ENCODE results near the gene DHRS3.
"Not testable (repeated sequence)": the region's sequence is repeated elsewhere in the genome, so short reads cannot be mapped to it uniquely, and the experiment has no call there.

Gene DHRS3

GRCh38 chr1:12617901-12618660, at the start of gene DHRS3:
Gene DHRS3, minus strand, starts transcription at chr1:12618210. Its CDS starts 862 bp downstream, at chr1:12617348.
- peak; percentile 18 for DNase-seq

DNA sequence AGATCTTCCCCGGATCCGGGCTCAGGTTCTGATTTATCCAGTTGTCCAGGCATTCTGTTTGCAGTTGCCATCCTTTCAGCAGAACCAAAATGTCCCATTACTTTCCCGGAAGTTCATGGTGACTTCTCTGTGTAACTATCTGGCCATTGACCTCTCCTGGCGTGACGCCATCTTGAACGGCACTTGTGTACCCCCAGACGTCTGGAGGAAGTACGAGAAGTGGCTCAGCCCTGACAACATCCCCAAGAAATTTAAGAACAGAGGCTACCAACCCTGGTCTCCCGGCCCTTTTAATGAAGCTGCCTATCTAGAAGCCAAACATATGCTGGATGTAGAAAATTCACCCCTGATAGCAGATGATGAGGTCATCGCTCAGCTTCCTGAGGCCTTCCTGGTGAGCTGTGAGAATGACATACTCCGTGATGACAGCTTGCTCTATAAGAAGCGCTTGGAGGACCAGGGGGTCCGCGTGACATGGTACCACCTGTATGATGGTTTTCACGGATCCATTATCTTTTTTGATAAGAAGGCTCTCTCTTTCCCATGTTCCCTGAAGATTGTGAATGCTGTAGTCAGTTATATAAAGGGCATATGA, 48.2 kb upstream of the DHRS3 start:
- DNase-seq = no peak

GRCh38 chr1:12665511-12665910, 47.5 kb upstream of the DHRS3 start:
- peak; percentile 22 for DNase-seq

DNA sequence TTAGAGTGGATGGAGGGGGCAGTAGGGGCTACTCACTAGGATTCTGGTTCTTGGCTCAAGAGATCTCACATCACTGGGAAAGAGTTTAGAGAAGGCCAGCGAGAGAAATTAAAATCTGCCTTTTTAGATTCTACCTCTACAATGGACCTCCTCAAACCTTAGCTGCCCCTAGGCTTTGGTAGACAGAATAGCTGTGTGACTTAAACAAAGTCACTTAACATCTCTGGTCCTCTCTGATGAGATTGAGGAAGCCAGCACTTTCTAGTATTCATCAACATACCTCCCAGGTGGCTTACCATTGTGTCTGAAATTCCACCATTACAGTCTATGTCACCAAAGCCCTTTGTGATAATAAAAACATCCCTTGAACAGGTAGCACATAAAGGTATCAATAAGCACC, 44.5 kb upstream of the DHRS3 start:
- no peak for DNase-seq

DNA sequence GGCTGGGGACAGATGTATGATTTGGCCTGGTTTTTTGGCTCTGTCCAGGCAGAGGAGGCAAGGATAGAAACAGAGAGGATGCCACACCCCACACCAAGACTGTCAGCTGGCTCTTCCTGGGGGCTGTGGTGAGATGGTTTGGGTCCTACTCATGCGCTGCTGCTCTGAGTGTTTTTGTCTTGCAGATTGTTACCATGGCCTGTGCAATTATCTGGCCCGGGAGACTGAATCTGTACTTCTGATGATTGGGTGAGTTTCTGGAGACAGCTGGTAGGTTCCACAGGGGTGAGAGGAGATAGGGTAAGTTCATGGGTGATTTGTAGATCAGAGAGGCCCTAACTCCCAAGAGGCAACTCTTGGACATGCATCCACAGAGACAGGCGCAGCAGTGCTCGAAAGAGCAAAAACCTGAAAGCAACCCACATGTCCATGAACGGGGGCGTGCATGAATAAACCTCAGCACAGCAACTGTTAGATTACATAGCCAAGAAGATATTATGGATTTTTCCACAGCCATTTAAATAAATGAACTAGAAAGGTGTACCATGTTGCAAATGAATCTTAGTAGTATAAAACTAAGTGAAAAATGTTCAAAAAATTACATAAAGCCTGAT, 43.7 kb upstream of the DHRS3 start:
- no peak for DNase-seq

- DNase-seq = peak; percentile 27
These were observed 40.8 kb upstream of the DHRS3 start for GRCh38 chr1:12658531-12659453.

- not testable (repeated sequence) for DNase-seq
These were observed 40.0 kb upstream of the DHRS3 start for GRCh38 chr1:12657885-12658512.

GRCh38 chr1:12657060-12657884, 39.3 kb upstream of the DHRS3 start:
- no peak for DNase-seq

DNA sequence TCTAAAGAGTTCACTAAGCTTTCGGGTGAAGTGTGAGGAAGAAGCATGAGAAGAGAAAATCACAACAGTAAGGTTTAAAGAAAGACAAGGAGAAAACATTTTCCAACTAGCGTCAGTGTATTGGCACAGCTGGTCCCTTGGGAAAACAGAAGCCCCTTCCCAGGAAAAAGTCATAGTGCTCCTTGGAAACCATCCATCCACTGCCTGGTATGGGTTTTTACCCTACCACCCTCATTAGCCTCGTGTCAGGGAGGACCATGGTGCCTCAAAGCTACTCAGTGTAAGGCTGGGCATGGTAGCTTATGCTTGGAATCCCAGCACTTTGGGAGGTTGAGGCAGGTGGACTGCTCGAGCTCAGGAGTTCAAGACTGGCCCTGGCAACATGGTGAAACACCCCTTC, 38.6 kb upstream of the DHRS3 start:
- DNase-seq = no peak

- DNase-seq = no peak
These were observed 36.6 kb upstream of the DHRS3 start for GRCh38 chr1:12654657-12655056.

DNA sequence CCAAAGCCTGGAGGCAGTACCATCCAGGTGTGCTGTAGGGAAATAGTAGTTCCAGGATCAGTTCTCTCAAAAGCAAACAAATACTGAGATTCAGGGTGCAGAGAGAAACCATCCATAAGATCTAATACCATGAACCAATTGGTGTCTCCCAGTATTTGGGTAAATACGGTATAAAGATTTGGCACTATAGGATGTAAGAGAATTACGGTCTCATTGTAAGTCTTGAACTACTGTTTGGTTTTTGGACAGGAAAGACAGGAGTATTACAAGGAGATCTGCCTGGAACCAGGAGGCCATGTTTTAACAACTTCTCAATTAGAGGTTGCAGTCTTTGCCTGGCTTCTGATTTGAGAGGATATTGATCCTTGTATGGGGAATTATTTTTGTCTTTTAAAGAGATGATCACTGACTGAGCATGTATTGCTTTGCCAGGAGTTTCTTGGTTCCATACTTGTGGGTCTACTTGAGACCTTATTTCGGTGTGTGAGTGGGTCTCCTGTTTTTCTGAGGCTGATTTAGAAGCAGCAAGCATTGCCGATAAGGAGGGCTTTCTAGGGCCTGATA, 36.1 kb upstream of the DHRS3 start:
- DNase-seq = no peak

DNA sequence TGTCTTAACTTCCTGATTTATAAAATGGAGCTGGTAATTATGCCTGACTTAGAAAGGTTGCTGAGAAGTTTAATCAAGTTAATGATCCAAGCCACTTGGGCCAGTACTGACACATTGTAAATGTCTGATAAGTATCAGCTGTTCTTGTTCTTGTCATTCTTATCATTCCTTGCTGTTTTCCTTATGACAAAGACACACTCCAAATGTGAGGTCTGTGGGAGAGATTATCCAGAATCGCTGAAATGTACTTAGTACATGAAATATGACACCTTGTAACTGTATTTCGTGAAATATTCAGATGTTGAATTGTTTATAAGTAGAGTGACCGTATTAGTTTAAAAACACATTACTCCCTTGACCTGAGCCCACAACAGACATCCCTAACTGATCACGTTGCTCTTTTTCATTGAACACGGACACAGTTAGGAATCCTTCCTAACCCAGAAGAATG, 32.0 kb upstream of the DHRS3 start:
- DNase-seq = no peak

DNA sequence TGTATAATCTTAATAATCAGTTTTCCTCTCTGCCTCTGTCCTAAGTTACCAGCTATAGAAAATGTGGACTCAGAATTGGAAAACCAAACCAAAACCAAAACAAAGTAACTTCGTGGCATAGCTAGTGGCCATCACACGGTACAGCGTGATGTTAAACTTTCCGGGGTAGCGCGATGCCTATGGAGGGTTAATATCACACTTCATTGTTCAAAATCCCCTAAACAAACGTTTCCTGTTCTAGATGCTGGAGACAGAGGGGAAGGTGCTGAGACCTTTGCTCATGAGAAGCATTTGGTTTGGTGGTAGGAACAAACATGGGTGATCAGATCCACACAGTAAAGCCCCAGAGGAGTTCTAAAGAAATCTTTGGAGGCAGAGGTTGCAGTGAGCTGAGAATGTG, 30.7 kb upstream of the DHRS3 start:
- no peak for DNase-seq

DNA sequence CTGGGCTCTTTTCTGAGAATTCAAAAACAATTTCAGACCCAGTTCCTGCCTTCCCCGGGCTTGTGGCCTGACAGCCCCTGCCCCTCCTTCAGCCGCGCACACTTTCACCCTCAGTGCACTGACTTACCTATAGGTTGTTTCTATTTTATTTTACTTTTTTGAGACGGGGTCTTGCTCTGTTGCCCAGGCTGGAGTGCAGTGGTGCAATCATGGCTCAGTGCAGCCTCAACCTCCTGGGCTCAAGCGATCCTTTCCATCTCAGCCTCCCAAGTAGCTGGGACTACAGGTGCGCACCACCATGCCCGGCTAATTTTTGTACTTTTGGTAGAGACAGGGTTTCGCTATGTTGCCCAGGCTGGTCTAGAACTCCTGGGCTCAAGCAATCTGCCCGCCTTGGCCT, 27.4 kb upstream of the DHRS3 start:
- not testable (repeated sequence) for DNase-seq

DNA sequence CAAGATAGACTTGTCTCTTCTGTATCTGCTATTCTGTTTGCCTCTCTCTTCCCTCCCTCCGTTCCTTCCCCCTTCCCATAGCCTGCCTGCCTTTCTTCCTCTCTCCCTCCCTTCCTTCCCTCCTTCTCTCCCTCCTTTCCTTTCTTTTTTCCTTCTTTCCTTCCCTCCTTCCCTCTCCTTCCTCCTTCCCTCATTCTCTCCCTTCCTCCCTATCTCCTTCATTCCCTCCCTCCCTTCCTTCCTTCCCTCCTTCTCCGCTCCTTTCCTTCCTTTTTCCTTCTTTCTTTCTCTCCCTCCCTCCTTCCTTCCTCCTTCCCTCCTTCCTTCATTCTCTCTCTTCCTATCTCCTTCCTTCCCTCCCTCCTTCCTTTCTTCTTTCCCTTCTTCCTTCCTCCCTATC, 26.8 kb upstream of the DHRS3 start:
- DNase-seq = no peak

DNA sequence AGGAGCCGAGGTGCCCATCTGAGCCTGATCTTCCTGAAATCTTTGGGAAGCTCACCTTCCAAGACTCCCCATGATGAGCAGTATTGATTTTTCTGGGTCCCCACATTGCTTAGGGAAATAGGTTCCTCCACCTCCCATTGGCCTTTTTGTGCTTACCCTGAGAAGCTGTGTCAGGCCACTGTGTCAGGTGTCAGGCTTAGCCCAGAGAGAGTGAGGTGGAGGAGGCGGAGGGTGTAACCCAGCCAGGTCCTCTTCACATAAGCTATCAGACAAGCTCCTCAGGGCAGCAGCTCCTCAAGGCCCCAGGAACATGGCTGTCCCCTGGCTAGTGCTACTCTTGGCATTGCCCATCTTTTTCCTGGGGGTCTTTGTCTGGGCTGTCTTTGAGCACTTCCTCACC, 26.2 kb upstream of the DHRS3 start:
- DNase-seq = no peak

DNA sequence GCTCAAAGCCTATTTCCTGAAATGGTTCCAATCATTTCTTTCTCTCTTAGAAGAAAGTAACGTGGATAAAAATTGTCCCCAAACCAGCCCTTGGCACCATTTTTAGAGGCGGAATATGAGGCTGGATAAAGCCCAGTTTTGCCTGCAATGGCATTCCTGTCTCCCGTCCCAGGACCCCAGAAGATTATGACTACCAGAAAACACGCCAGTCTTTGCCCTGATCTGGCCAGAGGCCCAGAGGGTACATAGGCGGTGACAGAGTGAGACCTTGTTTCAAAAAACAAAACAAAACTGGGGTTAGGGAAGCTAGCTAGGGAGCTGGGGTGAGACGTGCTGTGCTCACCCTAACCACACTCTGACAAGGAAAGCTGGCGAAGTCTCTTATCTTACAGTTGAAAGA, 25.8 kb upstream of the DHRS3 start, which contains the start of gene AADACL4:
Gene AADACL4 (plus strand): TSS at position 301 of the 400 bp plus-strand sequence. CDS start 462 bp downstream, outside the sequence.
- peak; percentile 16 for DNase-seq

DNA sequence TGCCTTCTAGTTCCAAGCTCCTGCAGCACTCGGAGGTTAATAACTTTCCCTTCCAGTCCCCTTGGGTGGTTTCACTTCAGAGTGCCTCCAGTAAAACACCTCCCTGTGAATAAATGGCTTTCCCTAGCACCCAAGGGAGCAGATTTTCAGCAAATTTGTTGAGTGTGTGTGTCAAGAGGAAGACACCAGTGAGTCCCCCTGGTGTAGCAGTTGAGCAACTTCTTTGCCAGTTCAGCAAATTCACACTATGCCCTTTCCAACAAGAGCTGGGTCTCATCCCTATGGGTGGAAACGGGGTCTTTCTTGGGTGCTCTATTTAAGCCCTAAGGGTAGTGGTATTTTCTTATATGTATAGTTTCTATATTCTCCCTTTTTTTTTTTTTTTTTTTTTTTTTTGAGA, 25.1 kb upstream of the DHRS3 start:
- no peak for DNase-seq

- DNase-seq = no peak
These were observed 22.9 kb upstream of the DHRS3 start for GRCh38 chr1:12640958-12641272.

DNA sequence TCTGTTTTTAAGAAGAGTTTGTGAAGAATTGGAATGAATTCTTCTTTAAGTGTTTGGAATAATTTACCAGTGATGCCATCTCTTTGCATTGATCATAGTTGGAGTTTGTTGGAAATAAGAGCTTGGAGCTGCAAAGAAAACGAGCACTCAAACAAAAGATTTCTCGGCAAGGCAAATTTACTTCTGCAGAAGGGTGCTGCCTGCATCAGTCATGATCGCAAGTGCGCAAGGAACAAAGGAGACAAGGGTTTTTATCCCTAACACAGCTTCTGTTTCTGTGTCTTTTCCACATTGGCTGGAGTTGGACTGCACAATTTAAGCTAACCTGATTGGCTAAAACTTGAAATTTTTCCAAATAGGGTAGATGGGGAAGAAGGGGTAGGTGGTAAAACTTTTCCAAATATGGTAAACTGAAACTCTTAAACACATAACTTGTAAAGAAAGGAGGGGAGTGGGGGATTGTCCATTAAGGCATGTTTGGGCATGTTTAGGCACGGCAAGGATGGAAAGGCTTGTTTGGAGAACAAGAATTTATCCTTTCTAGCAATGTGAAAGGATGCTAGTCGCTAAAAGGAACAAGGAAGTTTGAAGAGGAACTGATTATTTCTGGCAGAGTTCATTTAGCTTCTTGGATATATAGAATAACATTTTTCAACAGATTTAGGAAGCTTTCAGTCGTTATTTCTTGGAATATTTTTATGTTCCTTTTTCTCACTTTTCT, 22.4 kb upstream of the DHRS3 start:
- DNase-seq = peak; percentile 43

GRCh38 chr1:12637693-12638092, 19.7 kb upstream of the DHRS3 start:
- DNase-seq = no peak

Data from MV-4-11 (cell line).